ENCODE results near the gene TRA2A.

The TRA2A gene

GRCh38 chr7:23470330-23471105 lies 61.3 kb downstream of the TRA2A start, which contains the start of gene IGF2BP3:
TSS of gene IGF2BP3 (minus strand) at chr7:23470491. CDS start at chr7:23470110, 381 bp downstream.
- DNase-seq (ENCODE audit: low read depth in 2 of 2), result no peak

GRCh38 chr7:23469961-23470250 lies 61.9 kb downstream of the TRA2A start:
- no peak for DNase-seq (ENCODE audit: low read depth in 2 of 2)

- DNase-seq (ENCODE audit: low read depth in 2 of 2), result no peak
These were observed 62.4 kb downstream of the TRA2A start for GRCh38 chr7:23469150-23469960.

GRCh38 chr7:23468526-23469149 lies 63.1 kb downstream of the TRA2A start:
- DNase-seq (ENCODE audit: low read depth in 2 of 2), result no peak

- no peak for DNase-seq (ENCODE audit: low read depth in 2 of 2)
These were observed 63.8 kb downstream of the TRA2A start for GRCh38 chr7:23467806-23468525.

GRCh38 chr7:23467291-23467805 lies 64.4 kb downstream of the TRA2A start:
- DNase-seq (ENCODE audit: low read depth in 2 of 2), result no peak

- no peak for DNase-seq (ENCODE audit: low read depth in 2 of 2)
These were observed 68.9 kb downstream of the TRA2A start for GRCh38 chr7:23462846-23463245.

- DNase-seq (ENCODE audit: low read depth in 2 of 2), result no peak
These were observed 73.7 kb downstream of the TRA2A start for GRCh38 chr7:23458044-23458443.

GRCh38 chr7:23456093-23456492 lies 75.7 kb downstream of the TRA2A start:
- DNase-seq (ENCODE audit: low read depth in 2 of 2), result no peak

- no peak for DNase-seq (ENCODE audit: low read depth in 2 of 2)
These were observed 76.8 kb downstream of the TRA2A start for GRCh38 chr7:23454881-23455526.

All from stimulated activated CD8-positive, alpha-beta memory T cell treated with anti-CD3 and anti-CD28 coated beads, Interleukin-7, amount 100 ng/mL, for 4 hours (primary cell).